OCI-LY7 (cell line): ENCODE measurements around the gene CAPN13. TPM values are rescaled to one million over a fixed set of nuclear protein-coding genes. Genes with fewer than 3 reads are reported as not detected.

Experiments used
- BruUV-seq: library from RNA; stranded (reverse); fragments of 400-500 nt; replicated peaks from 2 replicates; lab custom pipeline; 2021; lab: Mats Ljungman, UMichigan
- CTCF ChIA-PET: fragments of 300-600 bp; sonication (Branson Sonifier 250); formaldehyde crosslinking; loops from one replicate; lab custom pipeline; 2022; ENCODE audit warnings: antibody characterized with exemption; ENCODE audit not compliant: unreplicated experiment; lab: Charles Lee
- POLR2A ChIA-PET: fragments of 300-600 bp; sonication (Branson Sonifier 250); formaldehyde crosslinking; loops from one replicate; lab custom pipeline; 2022; ENCODE audit warnings: antibody characterized with exemption; lab: Charles Lee
- DNase-seq: peaks from one replicate; pipeline ENCODE4 v3.0.0-alpha.2; 2015; ENCODE audit warnings: low spot score
- H2AFZ ChIP-seq: fragments of 200-600 bp; sonication (generic), shearing (Covaris generic); 2 replicates; pipeline ENCODE4 v1.6.1; 2014; ENCODE audit warnings: mild to moderate bottlenecking, antibody characterized with exemption, low read length, moderate library complexity
- H3K27ac ChIP-seq: fragments of 200-600 bp; sonication (generic); 2 replicates; pipeline ENCODE4 v1.5.1; 2014; ENCODE audit warnings: mixed run types, low read depth, mild to moderate bottlenecking, moderate library complexity, low read length, inconsistent platforms; ENCODE audit not compliant: poor library complexity, severe bottlenecking
- H3K36me3 ChIP-seq: fragments of 200-600 bp; sonication (generic); 2 replicates; pipeline ENCODE4 v1.6.1; 2014; ENCODE audit warnings: mild to moderate bottlenecking, antibody characterized with exemption, low read length, moderate library complexity, mixed read lengths; ENCODE audit not compliant: insufficient read depth
- H3K4me1 ChIP-seq: fragments of 200-600 bp; sonication (generic); 2 replicates; pipeline ENCODE4 v1.5.1; 2014; ENCODE audit warnings: mild to moderate bottlenecking, low read length; ENCODE audit not compliant: insufficient read depth, poor library complexity, severe bottlenecking
- H3K4me2 ChIP-seq: fragments of 200-600 bp; sonication (generic); 2 replicates; pipeline ENCODE4 v1.6.1; 2014; ENCODE audit warnings: mild to moderate bottlenecking, low read length
- H3K4me3 ChIP-seq: fragments of 200-600 bp; sonication (generic); 2 replicates; pipeline ENCODE4 v1.5.1; 2014; ENCODE audit warnings: mild to moderate bottlenecking, low read depth, low read length; ENCODE audit not compliant: poor library complexity, severe bottlenecking
- H3K79me2 ChIP-seq: fragments of 200-600 bp; sonication (generic); 2 replicates; pipeline ENCODE4 v1.6.1; 2016; ENCODE audit warnings: low read depth, mild to moderate bottlenecking, low read length, moderate library complexity, mixed read lengths; ENCODE audit not compliant: insufficient read depth
- H3K9me2 ChIP-seq: fragments of 200-600 bp; sonication (generic); 2 replicates; pipeline ENCODE4 v1.6.1; 2016; ENCODE audit warnings: mild to moderate bottlenecking, low read length, mixed read lengths; ENCODE audit not compliant: insufficient read depth
- H3K9me3 ChIP-seq: fragments of 200-600 bp; sonication (generic); 2 replicates; pipeline ENCODE4 v1.6.1; 2014; ENCODE audit warnings: mild to moderate bottlenecking, mixed run types, low read length, mixed read lengths
- H4K20me1 ChIP-seq: fragments of 200-600 bp; sonication (generic); 2 replicates; pipeline ENCODE4 v1.6.1; 2014; ENCODE audit warnings: mild to moderate bottlenecking, antibody characterized with exemption, low read length, moderate library complexity, mixed read lengths; ENCODE audit not compliant: insufficient read depth
- EZH2phosphoT487 ChIP-seq: fragments of 200-600 bp; sonication (generic); IDR thresholded peaks from 2 replicates; pipeline ENCODE4 v1.6.1; 2018; ENCODE audit warnings: low read depth, borderline replicate concordance, mild to moderate bottlenecking, mixed run types, antibody characterized with exemption, low read length, moderate library complexity, mixed read lengths
- intact Hi-C: fragments of 100-400 bp; cut with micrococcal nuclease; formaldehyde crosslinking; loops from one replicate; pipeline ENCODE4 v1.10.0; 2022; ENCODE audit not compliant: unreplicated experiment
- total RNA-seq, 2 experiments: library from RNA; depleted of rRNA in 1 of 2; stranded (reverse); fragments of >200 nt in 1 of 2; shearing (Covaris generic) in 1 of 2; gene quantifications; 2 replicates each; pipeline ENCODE4 v1.2.3, GENCODE V29; 2014 to 2022
- TF ChIP-seq, protein P1 (sequence below): fragments of 200-600 bp; sonication (generic); conservative IDR thresholded peaks from 2 replicates; pipeline ENCODE4 v1.5.1; 2014; ENCODE audit warnings: mild to moderate bottlenecking, antibody characterized with exemption, low read length, moderate library complexity, mixed read lengths

Gene CAPN13
- total RNA-seq, 2 experiments from 2014 or later: 0.13 TPM; not detected in 1

DNA sequence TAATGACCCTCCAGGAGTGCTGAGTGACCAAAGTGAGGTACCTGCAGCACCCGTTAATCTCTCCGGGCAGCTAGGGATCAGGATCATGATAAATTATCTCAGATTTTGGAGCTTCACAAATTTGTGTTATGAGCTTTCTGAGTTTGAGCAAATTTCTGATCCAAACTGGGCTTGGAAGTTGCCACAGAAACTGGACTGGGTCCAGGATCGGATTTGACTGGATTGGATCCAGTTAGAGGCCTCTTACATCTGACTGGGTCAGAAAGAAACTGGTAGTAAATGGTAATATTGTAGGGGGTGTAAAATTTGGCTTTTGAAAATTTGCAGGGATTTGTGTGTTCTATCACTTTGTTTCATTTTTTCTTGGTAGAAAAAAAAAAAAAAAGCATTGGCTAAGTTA, 19.7 kb upstream of the CAPN13 start:
- ChIA-PET POLR2A (no interaction called here), CTCF (no interaction called here)
- H3K4me2 ChIP-seq: no peak overlapping the region

DNA sequence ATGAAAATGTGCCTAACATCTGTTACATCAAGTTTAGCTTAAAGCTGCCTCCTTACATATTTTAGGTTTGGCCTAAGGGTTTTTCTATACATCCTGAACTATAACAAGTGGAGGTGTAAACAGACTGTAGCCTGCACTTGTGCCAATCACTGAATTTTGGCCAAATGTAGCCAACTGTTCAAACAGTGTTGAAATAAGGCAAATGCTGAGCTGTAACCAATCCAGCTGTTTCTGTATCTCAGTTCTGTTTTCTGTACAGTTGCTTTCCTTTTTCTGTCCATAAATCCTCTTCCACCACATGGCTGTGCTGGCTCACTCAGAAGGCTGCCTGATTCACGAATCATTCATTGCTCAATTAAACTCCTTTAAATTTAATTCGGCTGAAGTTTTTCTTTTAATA, 19.2 kb upstream of the CAPN13 start:
- ChIA-PET POLR2A (no interaction called here), CTCF (no interaction called here)
- Histone ChIP-seq H3K4me2 (no peak overlapping the region), H3K9me2 (no peaks in the 10 kb centered on the region), H3K4me1 (no peaks in the 10 kb centered on the region), H3K36me3 (no peaks in the 10 kb centered on the region), H3K79me2 (no peaks in the 10 kb centered on the region), H3K4me3 (no peak overlapping the region), H4K20me1 (no peaks in the 10 kb centered on the region), H2AFZ (no peak overlapping the region), H3K9me3 (peaks cover 15% of the 10 kb centered on the region; the same call in 1 of the 2 replicates), H3K27ac (no peak overlapping the region)
- TF ChIP-seq EZH2phosphoT487: no peak
- TF ChIP-seq, protein P1, sequence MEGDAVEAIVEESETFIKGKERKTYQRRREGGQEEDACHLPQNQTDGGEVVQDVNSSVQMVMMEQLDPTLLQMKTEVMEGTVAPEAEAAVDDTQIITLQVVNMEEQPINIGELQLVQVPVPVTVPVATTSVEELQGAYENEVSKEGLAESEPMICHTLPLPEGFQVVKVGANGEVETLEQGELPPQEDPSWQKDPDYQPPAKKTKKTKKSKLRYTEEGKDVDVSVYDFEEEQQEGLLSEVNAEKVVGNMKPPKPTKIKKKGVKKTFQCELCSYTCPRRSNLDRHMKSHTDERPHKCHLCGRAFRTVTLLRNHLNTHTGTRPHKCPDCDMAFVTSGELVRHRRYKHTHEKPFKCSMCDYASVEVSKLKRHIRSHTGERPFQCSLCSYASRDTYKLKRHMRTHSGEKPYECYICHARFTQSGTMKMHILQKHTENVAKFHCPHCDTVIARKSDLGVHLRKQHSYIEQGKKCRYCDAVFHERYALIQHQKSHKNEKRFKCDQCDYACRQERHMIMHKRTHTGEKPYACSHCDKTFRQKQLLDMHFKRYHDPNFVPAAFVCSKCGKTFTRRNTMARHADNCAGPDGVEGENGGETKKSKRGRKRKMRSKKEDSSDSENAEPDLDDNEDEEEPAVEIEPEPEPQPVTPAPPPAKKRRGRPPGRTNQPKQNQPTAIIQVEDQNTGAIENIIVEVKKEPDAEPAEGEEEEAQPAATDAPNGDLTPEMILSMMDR: no peak
- BruUV-seq: no TSS peak
- intact Hi-C loops: no loop called here
- no peak for DNase-seq

More for the DNA sequence above, 19.7 kb upstream of the CAPN13 start:
- H3K9me3 ChIP-seq: peaks cover 15% of the 10 kb centered on the region; the same call in 1 of the 2 replicates
- no peak overlapping the region for H3K4me3 ChIP-seq
- no peak overlapping the region for H2AFZ ChIP-seq
- no peaks in the 10 kb centered on the region for H3K79me2 ChIP-seq
- TF ChIP-seq, protein P1: no peak
- no peak for TF ChIP-seq EZH2phosphoT487
- no peaks in the 10 kb centered on the region for H3K36me3 ChIP-seq
- no peaks in the 10 kb centered on the region for H3K4me1 ChIP-seq
- no TSS peak for BruUV-seq
- H3K9me2 ChIP-seq: no peaks in the 10 kb centered on the region
- no peaks in the 10 kb centered on the region for H4K20me1 ChIP-seq
- H3K27ac ChIP-seq: no peak overlapping the region
- DNase-seq: no peak
- intact Hi-C loops: no loop called here

DNA sequence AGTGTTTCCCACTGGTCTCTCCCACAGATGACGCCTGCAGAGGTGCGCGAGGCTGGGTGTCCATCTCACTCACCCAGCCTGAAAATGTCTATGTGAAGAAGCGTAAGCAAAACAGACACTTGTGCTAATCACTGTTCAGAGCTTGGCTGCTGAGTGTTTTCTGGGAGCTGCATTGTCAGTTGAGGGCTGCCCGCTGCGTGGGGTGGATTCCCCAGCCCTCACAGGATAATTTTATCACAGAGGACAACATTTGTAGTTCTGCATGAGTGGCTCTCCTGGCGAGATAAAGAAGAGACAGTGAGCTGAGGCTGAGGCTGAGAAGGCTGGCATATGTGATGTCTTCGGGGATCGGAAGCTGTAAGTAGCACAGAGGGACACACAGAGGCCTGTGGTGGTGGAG, 16.2 kb upstream of the CAPN13 start:
- POLR2A ChIA-PET: no interaction called here
- Histone ChIP-seq H3K4me1 (no peaks in the 10 kb centered on the region), H3K4me3 (no peak overlapping the region), H3K9me3 (peaks cover 6% of the 10 kb centered on the region; the same call in 1 of the 2 replicates), H3K79me2 (no peaks in the 10 kb centered on the region), H3K27ac (no peak overlapping the region), H3K4me2 (no peak overlapping the region), H2AFZ (no peak overlapping the region), H4K20me1 (no peaks in the 10 kb centered on the region), H3K9me2 (no peaks in the 10 kb centered on the region), H3K36me3 (no peaks in the 10 kb centered on the region)
- BruUV-seq: no TSS peak
- intact Hi-C loops: no loop called here
- DNase-seq: no peak
- CTCF ChIA-PET: no interaction called here
- TF ChIP-seq, protein P1: no peak
- no peak for TF ChIP-seq EZH2phosphoT487
